PC-3 (cell line): Measurements from ENCODE around the gene SECISBP2L. TPM values are rescaled to one million over a fixed set of nuclear protein-coding genes. Genes with fewer than 3 reads are reported as not detected.

Experiments
- ATAC-seq: fragments of 200-7000 bp; cut with Tn5 transposase; 2 replicates; pipeline ENCODE4 v1.9.1; 2020; ENCODE audit warnings: mild to moderate bottlenecking, moderate library complexity
- BruUV-seq: library from RNA; stranded (reverse); fragments of 400-500 nt; replicated peaks from 2 replicates; lab custom pipeline; 2021; lab: Mats Ljungman, UMichigan
- CTCF ChIA-PET: fragments of 300-600 bp; sonication (Branson Sonifier 250); formaldehyde crosslinking; loops from one replicate; lab custom pipeline; 2022; ENCODE audit warnings: antibody characterized with exemption; lab: Charles Lee
- POLR2A ChIA-PET: fragments of 300-600 bp; sonication (Branson Sonifier 250); formaldehyde crosslinking; loops from one replicate; lab custom pipeline; 2022; ENCODE audit warnings: antibody characterized with exemption; ENCODE audit not compliant: unreplicated experiment; lab: Charles Lee
- DNase-seq: peaks from one replicate; pipeline ENCODE4 v3.0.0-alpha.2; 2015
- H2AFZ ChIP-seq: fragments of 300-600 bp; sonication (generic); 2 replicates; pipeline ENCODE4 v1.6.0; 2016; ENCODE audit warnings: antibody characterized with exemption, low read length
- H3F3A ChIP-seq: fragments of 300-600 bp; sonication (generic); one replicate; pipeline ENCODE4 v1.6.0; 2017; ENCODE audit warnings: antibody characterized with exemption, low read length, control low read depth, mild to moderate bottlenecking; ENCODE audit not compliant: unreplicated experiment
- H3K27ac ChIP-seq: fragments of 300-600 bp; sonication (generic); 2 replicates; pipeline ENCODE4 v1.5.1; 2016; ENCODE audit warnings: mild to moderate bottlenecking, low read length
- H3K27me3 ChIP-seq: fragments of 300-600 bp; sonication (generic); 2 replicates; pipeline ENCODE4 v1.6.1; 2016; ENCODE audit warnings: low read length, mixed read lengths
- H3K36me3 ChIP-seq: fragments of 300-600 bp; sonication (generic); 2 replicates; pipeline ENCODE4 v1.6.1; 2016; ENCODE audit warnings: low read depth, mixed run types, low read length, mixed read lengths
- H3K4me1 ChIP-seq: fragments of 300-600 bp; sonication (generic); 2 replicates; pipeline ENCODE4 v1.5.1; 2016; ENCODE audit warnings: low read length; ENCODE audit not compliant: insufficient read depth
- H3K4me2 ChIP-seq: fragments of 300-600 bp; sonication (generic); 2 replicates; pipeline ENCODE4 v1.6.0; 2016; ENCODE audit warnings: low read length
- H3K4me3 ChIP-seq: fragments of 300-600 bp; sonication (generic); 2 replicates; pipeline ENCODE4 v1.5.1; 2016; ENCODE audit warnings: mild to moderate bottlenecking, low read length, mixed read lengths
- H3K79me2 ChIP-seq: fragments of 300-600 bp; sonication (generic); 2 replicates; pipeline ENCODE4 v1.6.1; 2017; ENCODE audit warnings: low read length, mixed read lengths
- H3K9ac ChIP-seq: fragments of 300-600 bp; sonication (generic); 2 replicates; pipeline ENCODE4 v1.6.0; 2016; ENCODE audit warnings: mild to moderate bottlenecking, low read length
- H3K9me2 ChIP-seq: fragments of 300-600 bp; sonication (generic); replicated peaks from 2 replicates; pipeline ENCODE4 v1.6.1; 2016; ENCODE audit warnings: mixed run types, low read length, mixed read lengths
- H3K9me3 ChIP-seq: fragments of 300-600 bp; sonication (generic); 2 replicates; pipeline ENCODE4 v1.6.1; 2016; ENCODE audit warnings: low read length, mixed read lengths
- H4K20me1 ChIP-seq: fragments of 300-600 bp; sonication (generic); 2 replicates; pipeline ENCODE4 v1.6.1; 2016; ENCODE audit warnings: low read length, mixed read lengths
- EZH2 ChIP-seq: fragments of 300-600 bp; sonication (generic); IDR thresholded peaks from one replicate; pipeline ENCODE4 v1.6.1; 2017; ENCODE audit warnings: antibody characterized with exemption, mild to moderate bottlenecking, low read length; ENCODE audit not compliant: unreplicated experiment
- EZH2phosphoT487 ChIP-seq: fragments of 300-600 bp; sonication (generic); IDR thresholded peaks from 2 replicates; pipeline ENCODE4 v1.6.1; 2018; ENCODE audit warnings: mild to moderate bottlenecking, antibody characterized with exemption, low read length, borderline replicate concordance
- intact Hi-C: fragments of 100-400 bp; cut with micrococcal nuclease; formaldehyde crosslinking; loops from 2 replicates; pipeline ENCODE4 v1.9.0; 2023
- total RNA-seq: library from RNA; depleted of rRNA; stranded (reverse); fragments of >200 nt; gene quantifications from 2 replicates; pipeline ENCODE4 v1.2.3, GENCODE V29; 2014
- TF ChIP-seq, protein P1 (sequence below): fragments of 300-600 bp; sonication (generic); conservative IDR thresholded peaks from 2 replicates; pipeline ENCODE4 v1.5.1; 2017; ENCODE audit warnings: antibody characterized with exemption, low read depth, mild to moderate bottlenecking, low read length

SECISBP2L gene
- total RNA-seq, 1 experiment from 2014 or later: 18.6 TPM

DNA sequence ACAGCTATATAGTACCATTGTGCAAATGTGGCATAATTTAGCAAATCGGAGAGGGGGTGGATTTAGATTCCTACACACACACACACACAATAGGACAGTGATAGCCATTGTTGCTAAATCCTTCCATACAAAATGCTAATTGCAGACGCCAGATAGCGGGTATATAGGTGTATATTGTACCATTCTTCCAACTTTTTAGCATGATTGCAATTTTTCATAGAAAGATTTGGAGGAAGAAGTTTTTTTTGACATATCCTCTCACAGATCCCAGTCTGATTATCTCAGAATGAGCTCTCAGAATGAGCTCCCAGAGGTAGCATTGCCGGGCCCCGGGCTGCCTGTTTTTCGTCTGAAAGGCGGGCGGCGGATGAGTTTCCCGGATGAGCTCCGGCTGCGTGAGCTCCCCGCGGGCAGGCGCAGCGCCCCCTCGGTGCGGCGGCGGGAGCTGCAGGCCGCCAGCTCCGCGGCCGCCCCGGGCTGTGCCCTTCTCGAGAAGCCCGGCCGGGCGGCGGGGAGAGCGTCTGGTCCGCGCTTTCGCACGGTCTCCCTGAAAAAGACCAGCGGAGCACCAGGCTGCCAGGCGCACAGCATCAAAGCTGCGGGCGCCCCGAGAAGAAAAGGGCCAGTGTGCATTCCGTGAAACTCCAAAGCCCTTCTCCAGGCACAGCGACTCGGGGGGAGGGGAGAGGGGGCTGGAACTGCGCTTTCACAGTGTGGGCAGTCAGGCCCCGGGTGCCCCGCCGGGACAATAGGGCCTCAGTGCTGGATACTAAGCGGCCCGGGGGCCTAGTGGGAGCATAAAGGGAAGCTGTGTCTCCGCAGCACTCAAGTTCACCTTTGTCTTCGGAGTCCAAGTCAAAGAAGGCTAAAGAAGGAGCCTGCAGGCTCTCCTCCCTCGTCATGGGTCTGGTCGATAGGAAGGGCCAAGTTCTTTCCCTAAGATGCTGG lies 70.5 kb downstream of the SECISBP2L start:
- ATAC-seq (peak; percentile 97), DNase-seq (peak; percentile 84)
- Histone ChIP-seq H3K4me1 (peaks cover 5% of the 10 kb centered on the region; the same call in 1 of the 2 replicates), H3K4me3 (peak overlapping the region; percentile 70), H4K20me1 (no peaks in the 10 kb centered on the region), H3K9ac (peak overlapping the region; percentile 80), H2AFZ (peak overlapping the region; percentile 96), H3K4me2 (peak overlapping the region; percentile 90), H3K9me2 (no peaks in the 10 kb centered on the region), H3K9me3 (no peaks in the 10 kb centered on the region), H3F3A (no peaks in the 10 kb centered on the region), H3K79me2 (no peaks in the 10 kb centered on the region), H3K27ac (0 out of 2 replicates have a peak overlapping the region, but pooled peaks have one; percentile 11), H3K36me3 (no peaks in the 10 kb centered on the region), H3K27me3 (no peaks in the 10 kb centered on the region)
- ChIA-PET CTCF (interaction anchor here (0.5 to 2.1 kb wide), 18 partner anchors 10 to 1265 kb away, joined by 3 to 17 read pairs (median 4); partner anchors contain the start of genes CEP152, DUT, EID1 and SECISBP2L), POLR2A (interaction anchor here (0.6 kb wide), 2 partner anchors 63 to 165 kb away, joined by 3 to 4 read pairs; partner anchors contain the start of gene CEP152)
- no TSS peak for BruUV-seq
- no peak for TF ChIP-seq EZH2
- TF ChIP-seq, protein P1, sequence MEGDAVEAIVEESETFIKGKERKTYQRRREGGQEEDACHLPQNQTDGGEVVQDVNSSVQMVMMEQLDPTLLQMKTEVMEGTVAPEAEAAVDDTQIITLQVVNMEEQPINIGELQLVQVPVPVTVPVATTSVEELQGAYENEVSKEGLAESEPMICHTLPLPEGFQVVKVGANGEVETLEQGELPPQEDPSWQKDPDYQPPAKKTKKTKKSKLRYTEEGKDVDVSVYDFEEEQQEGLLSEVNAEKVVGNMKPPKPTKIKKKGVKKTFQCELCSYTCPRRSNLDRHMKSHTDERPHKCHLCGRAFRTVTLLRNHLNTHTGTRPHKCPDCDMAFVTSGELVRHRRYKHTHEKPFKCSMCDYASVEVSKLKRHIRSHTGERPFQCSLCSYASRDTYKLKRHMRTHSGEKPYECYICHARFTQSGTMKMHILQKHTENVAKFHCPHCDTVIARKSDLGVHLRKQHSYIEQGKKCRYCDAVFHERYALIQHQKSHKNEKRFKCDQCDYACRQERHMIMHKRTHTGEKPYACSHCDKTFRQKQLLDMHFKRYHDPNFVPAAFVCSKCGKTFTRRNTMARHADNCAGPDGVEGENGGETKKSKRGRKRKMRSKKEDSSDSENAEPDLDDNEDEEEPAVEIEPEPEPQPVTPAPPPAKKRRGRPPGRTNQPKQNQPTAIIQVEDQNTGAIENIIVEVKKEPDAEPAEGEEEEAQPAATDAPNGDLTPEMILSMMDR: peak; percentile 77
- intact Hi-C loops: no loop called here

DNA sequence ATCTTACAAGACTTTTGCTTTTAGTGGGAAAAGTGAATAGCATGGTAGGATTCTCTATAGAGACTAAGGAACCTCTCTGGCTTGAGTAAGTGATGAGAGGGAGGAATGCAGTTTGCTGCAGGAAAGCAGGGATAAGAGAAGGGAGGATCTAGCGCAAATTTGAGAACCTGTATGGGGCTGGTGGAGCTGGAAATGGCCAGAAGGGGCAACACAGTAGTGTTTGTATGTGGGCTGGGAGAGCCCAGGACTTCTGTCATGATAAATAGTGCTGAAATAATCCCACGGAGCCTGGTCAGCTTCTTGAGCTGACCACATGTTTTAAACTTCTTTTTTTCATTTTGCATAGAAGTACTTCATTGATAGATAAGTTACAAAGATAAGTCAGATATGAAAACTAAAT lies 71.4 kb downstream of the SECISBP2L start:
- POLR2A ChIA-PET: no interaction called here
- intact Hi-C loops: no loop called here
- ATAC-seq: no peak; the same call in 1 of the 2 replicates

More for the DNA sequence above, 71.4 kb downstream of the SECISBP2L start:
- Histone ChIP-seq H3K9ac (peak overlapping the region; percentile 80; the same call in 1 of the 2 replicates), H3K9me2 (no peaks in the 10 kb centered on the region), H3K9me3 (no peaks in the 10 kb centered on the region), H3K4me1 (peaks cover 5% of the 10 kb centered on the region; the same call in 1 of the 2 replicates), H2AFZ (peak overlapping the region; percentile 96; the same call in 1 of the 2 replicates), H3F3A (no peaks in the 10 kb centered on the region), H3K27ac (no peak overlapping the region), H3K36me3 (no peaks in the 10 kb centered on the region), H3K79me2 (no peaks in the 10 kb centered on the region), H3K4me3 (no peak overlapping the region), H4K20me1 (no peaks in the 10 kb centered on the region), H3K27me3 (no peaks in the 10 kb centered on the region), H3K4me2 (no peak overlapping the region; the same call in 1 of the 2 replicates)
- no peak for TF ChIP-seq EZH2phosphoT487
- TF ChIP-seq EZH2: no peak
- TF ChIP-seq, protein P1: no peak
- no TSS peak for BruUV-seq
- CTCF ChIA-PET: interaction anchor here (0.7 to 2.1 kb wide), 5 partner anchors 9 to 171 kb away, joined by 3 to 17 read pairs (median 7); partner anchors contain the start of gene CEP152
- no peak for DNase-seq
